NCI-H2196 (cell line): Measurements from ENCODE around the gene RPE65.
"Not testable (repeated sequence)": the region's sequence is repeated elsewhere in the genome, so short reads cannot be mapped to it uniquely, and the experiment has no call there.

Experiments used
- DNase-seq: peaks from one replicate; lab custom pipeline; 2025; ENCODE audit not compliant: unreplicated experiment; lab: John Stamatoyannopoulos, UW

The RPE65 gene

DNA sequence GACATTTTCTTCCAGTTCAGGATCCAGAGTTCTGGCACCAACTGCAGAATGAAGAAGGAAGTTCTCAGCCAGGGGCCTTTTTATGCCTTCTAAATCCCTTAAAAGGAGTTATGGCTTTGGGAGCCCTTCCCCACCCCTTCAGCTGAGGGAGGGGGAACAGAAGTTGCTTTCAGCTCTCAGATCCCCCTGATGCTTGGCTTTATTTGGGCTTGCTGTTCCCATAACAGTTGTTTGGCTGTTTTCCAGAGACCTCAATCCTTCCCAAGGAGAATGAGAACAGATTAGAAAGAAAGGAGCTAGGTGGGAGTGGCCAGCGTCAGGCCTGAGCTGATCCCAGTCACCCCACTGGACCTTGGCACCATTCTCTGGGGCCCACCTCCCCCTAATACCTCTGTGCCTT lies at the start of gene RPE65:
TSS of gene RPE65 (minus strand) at position 54 of the 400 bp plus-strand sequence. CDS start at position 5, 49 bp downstream.
- no peak for DNase-seq

DNA sequence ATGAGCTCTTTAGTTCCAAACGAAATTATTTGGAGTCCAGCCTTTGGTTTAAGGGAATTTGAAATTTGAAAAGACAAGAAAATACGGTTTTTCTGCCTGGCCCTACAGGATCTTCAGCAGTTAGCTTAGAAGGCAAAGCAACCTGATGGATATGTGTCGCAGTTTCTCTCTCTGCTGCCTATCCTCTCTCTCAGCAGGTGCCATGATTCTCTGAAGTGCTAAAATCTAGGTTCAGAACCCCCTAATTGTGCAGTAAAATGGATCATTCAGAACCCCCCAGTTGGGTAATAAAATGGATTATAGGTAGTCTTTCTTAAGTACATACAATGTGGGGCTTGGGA lies 47.6 kb upstream of the RPE65 start:
- no peak for DNase-seq

DNA sequence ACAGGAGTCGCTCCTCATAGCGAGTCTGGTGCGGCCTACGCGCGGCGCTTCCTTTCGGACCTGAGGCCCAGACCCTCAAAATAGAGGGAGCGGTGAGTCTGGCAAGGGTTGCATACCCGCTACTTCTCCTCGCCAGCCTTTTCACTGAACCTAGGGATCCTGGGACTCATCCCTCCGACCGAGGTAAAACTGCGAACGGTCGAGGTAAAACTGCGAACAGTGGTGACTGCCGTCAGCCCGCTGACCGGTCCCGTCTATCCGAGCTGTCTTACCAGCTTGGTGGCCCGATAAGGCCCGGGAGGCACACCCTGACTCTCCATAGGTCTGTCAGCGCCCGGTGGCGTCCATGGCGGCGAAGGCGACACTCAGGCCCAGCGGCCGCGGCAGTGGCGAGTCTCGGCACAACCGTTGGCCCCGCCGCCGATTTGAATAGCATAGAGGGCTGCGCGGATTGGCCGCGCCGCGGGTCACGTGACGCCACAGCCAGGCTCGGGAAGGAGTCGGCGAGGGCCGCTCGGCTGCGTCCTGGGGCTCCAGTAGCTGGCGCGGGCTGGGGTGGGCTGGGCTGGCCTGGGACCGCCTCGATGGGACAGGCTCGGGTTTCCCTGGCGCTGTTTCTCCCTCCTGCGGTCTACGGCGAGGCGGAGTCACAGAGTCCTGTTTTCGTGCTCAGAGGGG lies 47.1 kb upstream of the RPE65 start, which contains the start of gene DEPDC1:
TSS of gene DEPDC1 (minus strand) at position 403 of the 678 bp plus-strand sequence. CDS start at position 320, 83 bp downstream.
- DNase-seq: peak; percentile 93

- no peak for DNase-seq
These were observed 46.4 kb upstream of the RPE65 start for GRCh38 chr1:68495968-68496679.

DNA sequence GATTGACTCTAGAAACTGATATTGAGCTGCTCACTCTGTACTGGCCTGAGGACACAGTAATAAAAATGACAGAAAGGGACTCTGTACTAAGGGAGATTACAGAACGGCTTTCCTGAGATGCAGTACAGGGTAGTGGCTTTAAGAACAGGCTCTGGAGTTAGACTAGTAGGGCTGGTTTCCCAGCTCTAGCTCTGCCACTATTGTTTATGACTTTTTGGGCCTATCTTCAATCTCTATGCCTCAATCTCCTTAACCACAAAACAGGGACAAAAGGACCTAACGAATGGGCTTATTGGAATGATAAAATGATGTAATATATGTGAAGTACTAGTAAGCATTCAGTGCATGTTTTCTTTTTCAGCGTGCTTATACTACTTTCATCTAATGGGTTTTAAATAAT lies 45.8 kb upstream of the RPE65 start:
- no peak for DNase-seq

DNA sequence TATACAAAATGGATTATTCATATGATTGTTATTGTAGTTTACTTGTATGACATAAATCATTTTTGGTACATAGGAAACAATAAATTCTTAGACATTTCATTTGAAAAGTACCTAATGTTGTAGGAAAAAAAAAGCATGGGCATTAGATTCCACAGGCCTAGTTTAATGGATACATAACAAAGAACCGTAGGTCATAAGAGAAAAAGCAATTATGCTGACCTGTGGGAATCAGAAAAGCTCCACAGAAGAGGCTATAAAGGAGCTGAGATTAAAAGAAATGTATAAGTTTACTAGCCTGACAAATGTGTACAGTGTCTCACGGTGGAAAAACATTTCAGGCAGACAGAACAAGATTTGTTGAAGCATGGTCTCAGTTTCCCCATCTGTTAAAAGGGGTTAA lies 43.4 kb upstream of the RPE65 start:
- no peak for DNase-seq

- DNase-seq: not testable (repeated sequence)
These were observed 42.5 kb upstream of the RPE65 start for GRCh38 chr1:68492255-68492654.

DNA sequence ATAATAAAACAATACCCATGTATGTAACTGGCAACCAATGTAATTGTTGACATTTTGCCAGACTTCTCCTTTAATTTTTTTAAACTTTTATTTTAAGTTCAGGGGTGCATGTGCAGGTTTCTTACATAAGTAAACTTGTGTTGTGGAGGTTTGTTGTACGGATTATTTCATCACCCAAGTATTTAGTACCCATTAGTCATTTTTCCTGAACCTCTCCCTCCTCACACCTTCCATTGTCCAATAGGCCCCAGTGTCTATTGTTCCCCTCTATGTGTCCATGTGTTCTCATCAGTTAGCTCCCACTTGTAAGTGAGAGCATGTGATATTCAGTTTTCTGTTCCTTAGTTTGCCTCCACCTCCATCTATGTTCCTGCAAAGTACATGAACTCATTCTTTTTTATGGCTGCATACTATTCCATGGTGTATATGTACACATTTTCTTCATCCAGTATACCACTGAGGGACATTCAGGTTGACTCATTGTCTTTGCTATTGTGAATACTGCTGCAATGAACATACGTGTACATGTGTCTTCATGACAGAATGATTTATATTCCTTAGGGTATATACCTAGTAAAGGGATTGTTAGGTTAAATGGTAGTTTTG lies 40.4 kb upstream of the RPE65 start:
- no peak for DNase-seq

GRCh38 chr1:68485431-68486022 lies 35.8 kb upstream of the RPE65 start:
- DNase-seq: no peak

DNA sequence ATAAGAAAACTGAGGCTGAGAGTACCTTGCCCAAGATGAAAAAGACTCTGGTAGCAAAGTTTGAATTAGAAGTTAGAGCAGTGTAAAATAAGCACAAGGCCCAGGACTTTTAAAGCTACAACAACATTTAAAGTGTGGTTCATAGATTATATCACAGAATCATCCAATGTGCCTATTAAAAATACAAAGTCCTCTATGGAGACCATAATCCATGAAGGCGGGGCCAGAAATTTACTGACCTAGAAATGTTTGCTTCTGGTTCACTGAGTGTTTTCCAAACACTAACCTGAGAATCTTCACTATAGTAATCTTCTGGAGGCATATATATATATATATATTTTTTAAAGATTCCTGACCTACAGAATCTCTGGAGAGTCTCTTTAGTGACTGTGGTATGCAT lies 34.9 kb upstream of the RPE65 start:
- DNase-seq: no peak

- DNase-seq: no peak
These were observed 31.3 kb upstream of the RPE65 start for GRCh38 chr1:68481041-68481440.

- no peak for DNase-seq
These were observed 29.7 kb upstream of the RPE65 start for GRCh38 chr1:68479501-68479900.

GRCh38 chr1:68478662-68479061 lies 28.9 kb upstream of the RPE65 start:
- DNase-seq: no peak

- not testable (repeated sequence) for DNase-seq
These were observed 26.9 kb upstream of the RPE65 start for GRCh38 chr1:68476626-68477025.

- DNase-seq: no peak
These were observed 23.3 kb upstream of the RPE65 start for GRCh38 chr1:68473060-68473459.

- peak; percentile 23 for DNase-seq
These were observed 20.7 kb upstream of the RPE65 start for GRCh38 chr1:68470388-68470970.

GRCh38 chr1:68464891-68465290 lies 15.1 kb upstream of the RPE65 start:
- DNase-seq: no peak

DNA sequence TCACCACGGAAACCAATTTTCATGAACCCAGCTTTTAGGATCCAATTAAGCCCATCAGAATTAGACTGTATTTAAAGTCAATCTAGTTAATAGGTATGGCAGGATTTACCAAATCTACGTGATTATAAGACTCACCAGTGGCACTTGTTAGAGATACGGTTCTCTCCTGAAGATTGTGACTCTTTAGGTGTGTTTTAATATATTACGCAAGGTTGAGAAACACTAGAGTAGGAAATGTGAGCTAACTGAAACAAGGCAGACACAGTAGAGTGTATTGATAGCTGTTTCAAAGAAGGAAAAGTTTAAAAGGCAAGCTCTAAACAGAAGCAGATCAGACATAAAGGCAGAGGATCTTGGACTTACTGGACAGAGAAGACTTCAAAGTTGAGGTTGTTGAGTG lies 11.2 kb upstream of the RPE65 start:
- no peak for DNase-seq

DNA sequence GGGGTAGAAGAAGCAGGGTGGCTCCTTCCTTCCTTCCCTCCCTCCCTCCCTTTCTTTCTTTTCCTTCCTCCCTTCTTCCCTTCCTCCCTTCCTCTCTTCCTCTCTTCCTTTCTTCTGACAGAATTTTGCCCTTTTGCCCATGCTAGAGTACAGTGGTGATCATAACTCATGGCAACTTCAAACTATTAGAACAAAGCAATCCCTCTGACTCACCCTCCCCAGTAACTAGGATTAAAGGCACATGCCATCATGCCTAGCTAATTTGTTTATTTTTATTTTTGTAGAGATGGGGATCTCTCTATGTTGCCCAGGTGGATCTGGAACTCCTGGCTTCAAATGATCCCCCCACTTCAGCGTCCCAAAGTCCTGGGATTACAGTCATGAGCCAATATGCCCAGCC lies 10.0 kb upstream of the RPE65 start:
- DNase-seq: no peak

DNA sequence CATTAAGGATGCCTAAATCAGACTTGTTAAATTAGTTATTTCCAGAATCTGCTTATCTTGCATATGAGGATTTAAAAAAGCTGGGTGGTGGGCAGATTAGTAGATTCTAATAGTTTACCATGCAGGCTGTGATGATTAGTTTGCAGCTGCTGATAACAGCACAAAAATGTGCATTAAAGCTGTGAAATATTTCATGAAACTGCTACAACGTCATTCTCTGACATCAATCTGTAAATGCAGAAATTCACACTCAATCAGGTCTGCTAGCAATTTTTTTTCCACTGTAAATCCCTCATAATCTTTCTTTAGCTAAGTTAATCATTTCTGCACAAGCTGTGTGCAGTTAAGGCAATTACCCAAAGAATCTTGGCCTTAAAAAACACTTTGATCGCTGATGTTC lies 9.3 kb upstream of the RPE65 start:
- DNase-seq: no peak

- no peak for DNase-seq
These were observed 6.4 kb upstream of the RPE65 start for GRCh38 chr1:68456202-68456601.

DNA sequence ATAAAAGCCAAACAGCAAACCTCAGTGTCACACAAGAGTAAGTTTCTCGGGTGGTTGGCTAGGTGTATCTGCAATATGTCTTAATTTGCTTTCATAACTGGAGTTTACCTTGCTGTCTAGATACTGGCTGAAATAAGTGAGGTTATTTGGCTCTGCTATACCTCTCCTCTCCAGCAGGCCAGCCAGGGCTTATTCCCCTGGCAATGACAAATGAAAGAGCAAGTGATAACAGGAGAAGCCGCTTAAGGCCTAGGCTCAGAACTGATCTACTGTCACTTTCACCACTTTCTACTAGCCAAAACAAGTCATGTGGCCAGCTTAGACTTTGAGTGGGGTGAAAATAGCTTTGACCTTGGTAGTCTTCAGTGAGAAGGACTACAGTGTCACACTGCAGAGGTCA lies 4.8 kb upstream of the RPE65 start:
- DNase-seq: no peak
